Kidney epithelial cell (primary cell): ENCODE results near the gene SLC5A12. TPM values are rescaled to one million over a fixed set of nuclear protein-coding genes. Genes with fewer than 3 reads are reported as not detected.

Experiments
- DNase-seq: peaks from one replicate; pipeline ENCODE4 v3.0.0-alpha.2; 2010; ENCODE audit warnings: low read depth
- H3K27me3 ChIP-seq: 2 replicates; pipeline ENCODE4 v1.6.0; 2011; ENCODE audit warnings: low read length; ENCODE audit not compliant: control insufficient read depth, insufficient read depth
- H3K36me3 ChIP-seq: 2 replicates; pipeline ENCODE4 v1.5.1; 2011; ENCODE audit warnings: low read length; ENCODE audit not compliant: control insufficient read depth, insufficient read depth
- H3K4me3 ChIP-seq: 2 replicates; pipeline ENCODE4 v1.5.1; 2011; ENCODE audit warnings: low read depth, mild to moderate bottlenecking, control low read depth, low read length
- total RNA-seq: library from RNA; depleted of rRNA; stranded (reverse); fragments of >200 nt; gene quantifications from 2 replicates; pipeline ENCODE4 v1.2.3, GENCODE V29; 2015
- TF ChIP-seq, protein P1 (sequence below): IDR thresholded peaks from 2 replicates; pipeline ENCODE4 v1.5.1; 2011; ENCODE audit warnings: mild to moderate bottlenecking, moderate library complexity, low read length, control low read depth, inconsistent platforms; ENCODE audit not compliant: insufficient read depth, poor library complexity, severe bottlenecking

The SLC5A12 gene
- total RNA-seq, 1 donor from 2014 or later: not detected

DNA sequence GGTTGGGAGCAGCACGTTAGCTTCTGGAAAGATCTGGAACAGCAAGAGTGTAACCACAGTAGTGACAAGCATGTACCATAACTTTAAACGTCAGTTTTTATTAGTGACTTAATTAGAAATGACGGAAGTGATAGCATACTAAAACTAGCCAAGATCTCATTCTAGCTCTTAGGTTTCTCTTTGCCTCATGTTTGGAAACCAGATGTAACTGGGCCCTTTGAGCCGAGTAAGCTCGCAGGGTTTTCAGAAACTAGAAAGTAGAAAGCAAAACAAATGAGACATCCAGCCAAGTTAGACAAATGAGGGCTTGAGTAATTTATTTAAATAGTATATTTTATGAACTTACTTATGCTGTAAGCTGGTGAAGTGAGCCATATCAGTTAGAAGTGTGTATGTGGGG, 40.2 kb upstream of the SLC5A12 start:
- DNase-seq: no peak
- Histone ChIP-seq H3K36me3 (no peaks in the 10 kb centered on the region), H3K27me3 (no peaks in the 10 kb centered on the region)

DNA sequence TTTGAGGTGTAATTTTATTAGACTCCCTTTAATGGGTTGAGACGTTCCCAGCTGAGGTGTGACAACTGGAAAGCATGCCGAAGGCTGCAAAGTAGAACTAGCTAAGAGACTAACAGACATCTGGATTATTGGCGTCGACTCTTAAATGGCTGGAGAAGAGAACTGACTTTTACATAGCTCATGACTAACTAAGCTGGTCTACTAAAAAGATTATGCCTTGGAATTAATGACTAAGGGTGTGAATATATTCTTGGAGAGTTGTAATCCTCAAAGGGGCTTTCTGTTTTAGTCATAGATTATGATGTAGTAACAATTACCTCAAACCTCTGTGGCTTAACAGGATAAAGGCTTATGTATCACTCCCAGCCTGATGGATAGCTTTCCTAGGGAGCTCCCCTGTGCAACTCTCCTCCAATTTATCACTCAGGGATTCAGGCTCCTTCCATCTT, 39.5 kb upstream of the SLC5A12 start:
- TF ChIP-seq, protein P1, sequence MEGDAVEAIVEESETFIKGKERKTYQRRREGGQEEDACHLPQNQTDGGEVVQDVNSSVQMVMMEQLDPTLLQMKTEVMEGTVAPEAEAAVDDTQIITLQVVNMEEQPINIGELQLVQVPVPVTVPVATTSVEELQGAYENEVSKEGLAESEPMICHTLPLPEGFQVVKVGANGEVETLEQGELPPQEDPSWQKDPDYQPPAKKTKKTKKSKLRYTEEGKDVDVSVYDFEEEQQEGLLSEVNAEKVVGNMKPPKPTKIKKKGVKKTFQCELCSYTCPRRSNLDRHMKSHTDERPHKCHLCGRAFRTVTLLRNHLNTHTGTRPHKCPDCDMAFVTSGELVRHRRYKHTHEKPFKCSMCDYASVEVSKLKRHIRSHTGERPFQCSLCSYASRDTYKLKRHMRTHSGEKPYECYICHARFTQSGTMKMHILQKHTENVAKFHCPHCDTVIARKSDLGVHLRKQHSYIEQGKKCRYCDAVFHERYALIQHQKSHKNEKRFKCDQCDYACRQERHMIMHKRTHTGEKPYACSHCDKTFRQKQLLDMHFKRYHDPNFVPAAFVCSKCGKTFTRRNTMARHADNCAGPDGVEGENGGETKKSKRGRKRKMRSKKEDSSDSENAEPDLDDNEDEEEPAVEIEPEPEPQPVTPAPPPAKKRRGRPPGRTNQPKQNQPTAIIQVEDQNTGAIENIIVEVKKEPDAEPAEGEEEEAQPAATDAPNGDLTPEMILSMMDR: no peak
- Histone ChIP-seq H3K27me3 (no peaks in the 10 kb centered on the region), H3K36me3 (no peaks in the 10 kb centered on the region), H3K4me3 (no peak overlapping the region)
- DNase-seq: no peak

More for the DNA sequence above, 40.2 kb upstream of the SLC5A12 start:
- TF ChIP-seq, protein P1: no peak
- H3K4me3 ChIP-seq: no peak overlapping the region

DNA sequence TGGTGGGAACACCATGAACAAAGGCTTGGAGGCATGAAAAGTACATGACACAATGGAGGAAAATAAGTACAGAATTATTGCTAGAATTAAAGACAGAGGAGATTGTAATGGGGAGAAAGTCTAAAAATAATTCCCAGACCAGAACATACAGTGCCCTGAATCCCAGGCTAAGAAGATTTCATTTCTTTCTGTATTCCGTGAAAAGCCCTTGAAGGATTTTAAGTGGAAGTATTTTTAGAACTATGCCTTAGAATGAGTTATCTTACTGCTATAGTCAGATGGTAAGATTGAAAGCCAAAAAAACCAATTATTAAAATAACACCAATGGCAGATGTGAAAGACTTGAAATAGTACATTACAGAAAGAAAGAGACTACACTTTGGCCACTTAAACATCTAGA, 36.1 kb upstream of the SLC5A12 start:
- no peak for DNase-seq
- Histone ChIP-seq H3K27me3 (no peaks in the 10 kb centered on the region), H3K4me3 (no peak overlapping the region), H3K36me3 (no peaks in the 10 kb centered on the region)
- TF ChIP-seq, protein P1: no peak

DNA sequence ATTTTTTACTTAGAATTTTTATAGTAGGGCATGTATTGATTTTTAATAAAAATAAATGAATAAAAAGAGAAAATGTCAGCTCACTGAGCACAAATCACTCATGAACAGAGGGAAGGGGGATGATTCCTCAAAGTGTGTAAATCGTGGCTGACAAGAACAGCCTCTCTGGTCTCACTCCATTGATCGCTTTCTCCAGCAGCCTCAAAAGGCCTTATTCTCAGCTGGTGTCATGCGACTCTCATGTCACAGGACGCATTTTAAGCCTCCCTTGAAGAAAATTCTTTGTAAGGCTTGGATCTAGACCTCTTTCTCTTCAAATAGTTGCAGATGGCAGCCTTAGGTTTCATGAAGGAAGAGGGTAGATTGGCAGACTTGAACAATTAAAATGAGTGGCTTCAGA, 33.9 kb upstream of the SLC5A12 start:
- H3K4me3 ChIP-seq: no peak overlapping the region
- H3K27me3 ChIP-seq: no peaks in the 10 kb centered on the region
- DNase-seq: no peak
- no peaks in the 10 kb centered on the region for H3K36me3 ChIP-seq
- TF ChIP-seq, protein P1: no peak

DNA sequence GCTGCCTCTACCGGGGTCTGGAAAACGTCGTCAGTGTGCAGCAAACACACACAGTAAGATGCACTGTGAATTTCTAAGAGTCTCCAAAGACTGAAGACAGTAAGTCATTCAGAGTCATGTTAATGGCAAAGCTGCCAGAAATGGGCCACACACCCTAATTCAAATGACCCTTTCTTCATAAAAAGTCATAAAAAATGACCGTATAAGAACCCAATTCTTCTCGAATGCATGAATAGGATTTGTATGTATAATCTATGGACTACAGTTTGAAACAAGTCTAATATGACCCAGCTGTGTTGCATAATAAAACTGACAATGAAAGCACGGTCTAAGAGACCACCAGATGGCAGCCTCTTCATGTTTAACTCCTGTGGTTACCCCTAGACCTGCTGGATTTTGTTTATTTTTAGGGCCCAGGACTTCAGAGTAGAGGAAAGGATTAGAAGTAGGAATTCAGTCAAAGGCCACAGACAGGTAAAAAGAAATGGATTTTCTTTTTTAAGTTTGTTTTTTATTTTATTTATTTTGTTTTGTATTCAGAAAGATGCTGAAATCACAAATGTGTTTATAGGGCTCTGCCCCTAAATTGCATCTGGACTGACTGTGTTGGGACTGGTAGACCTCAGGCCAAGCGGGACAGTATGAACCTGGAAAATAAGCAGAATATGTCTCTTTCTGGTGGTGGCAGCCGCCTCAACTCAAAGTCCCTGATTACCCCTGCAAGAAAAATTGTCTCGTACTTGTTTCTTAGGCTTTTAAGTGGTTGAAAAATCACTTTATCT, 32.1 kb upstream of the SLC5A12 start:
- H3K36me3 ChIP-seq: no peaks in the 10 kb centered on the region
- DNase-seq: no peak
- no peak overlapping the region for H3K4me3 ChIP-seq
- TF ChIP-seq, protein P1: peak; percentile 76
- no peaks in the 10 kb centered on the region for H3K27me3 ChIP-seq

DNA sequence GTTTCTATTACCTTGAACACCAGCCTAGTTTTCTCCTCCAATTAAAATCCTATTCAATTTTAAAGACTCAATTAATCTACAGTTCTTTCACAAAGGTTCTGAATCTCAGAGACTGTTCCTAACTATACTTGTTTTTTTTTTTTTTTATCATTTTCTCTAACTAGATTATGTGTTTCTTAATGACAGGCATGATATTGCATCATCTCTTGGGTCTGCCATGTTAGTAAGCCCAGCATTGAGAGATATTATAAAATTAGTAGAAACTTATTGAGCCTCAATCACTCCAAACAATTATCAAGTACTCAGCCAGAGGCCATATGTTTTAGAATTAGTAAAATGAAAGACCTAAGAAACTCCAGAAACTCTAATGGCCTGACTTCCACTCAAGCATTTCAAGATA, 28.1 kb upstream of the SLC5A12 start:
- no peaks in the 10 kb centered on the region for H3K36me3 ChIP-seq
- no peaks in the 10 kb centered on the region for H3K27me3 ChIP-seq
- no peak overlapping the region for H3K4me3 ChIP-seq
- no peak for DNase-seq
- TF ChIP-seq, protein P1: no peak
